ENCODE data around the gene SMC1A. TPM values are rescaled to one million over a fixed set of nuclear protein-coding genes. Genes with fewer than 3 reads are reported as not detected.

The SMC1A gene
- total RNA-seq, 3 donors from 2014 or later, result 25.3 to 38.3 (median 34.1) TPM

DNA sequence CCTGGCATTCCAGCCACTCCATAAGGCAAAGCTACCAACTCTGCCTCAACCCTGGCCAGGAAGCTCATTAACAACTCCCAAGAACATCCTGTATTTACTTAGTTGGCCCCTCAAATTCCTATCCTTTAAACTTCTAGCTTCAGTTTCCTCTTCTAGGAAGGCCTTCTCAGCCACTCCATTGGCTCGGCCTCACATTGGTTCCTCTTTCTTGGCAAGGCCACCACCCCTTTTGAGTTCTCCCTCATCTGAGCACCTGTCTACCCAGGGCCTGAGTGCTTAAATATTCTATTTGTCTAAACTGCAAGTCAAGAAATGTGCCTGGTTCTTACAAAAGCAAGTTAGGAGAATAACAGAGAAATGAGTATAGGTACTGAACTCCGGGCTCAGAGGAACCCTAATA is 10.0 kb downstream of the SMC1A start:
- no peak overlapping the region for H3K27ac ChIP-seq
- no peak overlapping the region for H3K4me3 ChIP-seq
- intact Hi-C loops (cut with DNase I; ENCODE audit: low total_unique reads), result no loop called here
- H3K36me3 ChIP-seq, result no peaks in the 10 kb centered on the region
- DNase-seq (ENCODE audit: low spot score in 2 of 2), result no peak
- H3K9me3 ChIP-seq, result no peaks in the 10 kb centered on the region
- TF ChIP-seq POLR2AphosphoS5 (IDR thresholded peaks at IDR 0.05) (no peak), CTCF (IDR thresholded peaks at IDR 0.05) (no peak), POLR2A (IDR thresholded peaks at IDR 0.05) (no peak)
- H3K4me1 ChIP-seq, result no peaks in the 10 kb centered on the region
- H3K27me3 ChIP-seq, result no peaks in the 10 kb centered on the region

DNA sequence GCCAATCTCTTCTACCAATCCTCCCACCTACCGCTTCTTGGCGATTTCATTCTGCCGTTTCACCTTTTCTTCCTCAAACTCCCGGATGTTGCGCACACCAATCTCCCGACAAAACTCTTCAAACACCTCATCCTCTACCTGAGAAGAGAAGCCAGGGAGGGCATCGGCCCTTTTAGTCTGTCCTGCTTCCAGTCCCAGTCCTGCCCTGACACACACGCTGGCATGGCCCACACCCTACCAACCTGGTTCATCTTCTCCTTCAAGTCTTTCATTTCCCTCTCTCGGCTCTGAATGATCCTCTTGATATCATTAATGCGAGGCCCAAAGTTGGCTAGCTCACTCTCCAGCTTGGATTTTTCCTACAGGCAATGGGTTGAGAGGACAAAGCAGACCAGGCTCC is 18.9 kb downstream of the SMC1A start:
- Histone ChIP-seq H3K4me3 (no peak overlapping the region), H3K9me3 (no peaks in the 10 kb centered on the region), H3K27ac (no peak overlapping the region), H3K4me1 (no peaks in the 10 kb centered on the region), H3K36me3 (no peaks in the 10 kb centered on the region), H3K27me3 (no peaks in the 10 kb centered on the region)
- DNase-seq (ENCODE audit: low spot score in 2 of 2), result no peak
- TF ChIP-seq CTCF (IDR thresholded peaks at IDR 0.05), result no peak
- no peak for TF ChIP-seq POLR2AphosphoS5 (IDR thresholded peaks at IDR 0.05)
- TF ChIP-seq POLR2A (IDR thresholded peaks at IDR 0.05), result no peak
- intact Hi-C loops (cut with DNase I; ENCODE audit: low total_unique reads), result no loop called here

DNA sequence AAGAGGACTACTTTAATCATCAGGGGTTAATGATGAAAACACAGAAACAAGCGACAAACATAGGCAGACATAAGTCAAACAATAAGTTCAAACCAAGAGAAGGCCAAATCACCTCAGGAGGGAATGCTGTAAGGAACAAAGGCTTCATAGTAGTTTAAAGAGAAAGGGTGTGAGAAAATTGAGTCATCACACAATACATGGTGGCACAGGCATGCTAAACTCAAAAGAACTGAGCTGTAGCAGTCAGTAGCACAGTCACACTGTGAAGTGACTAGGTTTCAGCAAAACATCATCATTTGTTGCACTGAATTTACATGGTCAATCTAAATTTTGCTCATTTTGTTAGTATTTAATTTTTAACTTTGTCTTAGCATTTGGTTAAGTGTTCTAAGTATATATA is 24.2 kb downstream of the SMC1A start:
- intact Hi-C loops (cut with DNase I; ENCODE audit: low total_unique reads), result no loop called here
- H3K27ac ChIP-seq, result no peak overlapping the region
- no peaks in the 10 kb centered on the region for H3K9me3 ChIP-seq
- no peak overlapping the region for H3K4me3 ChIP-seq
- H3K27me3 ChIP-seq, result no peaks in the 10 kb centered on the region
- TF ChIP-seq POLR2A (IDR thresholded peaks at IDR 0.05) (no peak), CTCF (IDR thresholded peaks at IDR 0.05) (no peak)
- no peak for DNase-seq (ENCODE audit: low spot score in 2 of 2)
- H3K36me3 ChIP-seq, result no peaks in the 10 kb centered on the region
- H3K4me1 ChIP-seq, result no peaks in the 10 kb centered on the region

- H3K27ac ChIP-seq, result no peak overlapping the region
- no peaks in the 10 kb centered on the region for H3K9me3 ChIP-seq
- intact Hi-C loops (cut with DNase I; ENCODE audit: low total_unique reads), result no loop called here
- DNase-seq (ENCODE audit: low spot score in 2 of 2), result no peak
- no peaks in the 10 kb centered on the region for H3K27me3 ChIP-seq
- H3K4me1 ChIP-seq, result no peaks in the 10 kb centered on the region
- no peak for TF ChIP-seq CTCF (IDR thresholded peaks at IDR 0.05)
- TF ChIP-seq POLR2AphosphoS5 (IDR thresholded peaks at IDR 0.05), result no peak
- TF ChIP-seq POLR2A (IDR thresholded peaks at IDR 0.05), result no peak
- no peak overlapping the region for H3K4me3 ChIP-seq
- no peaks in the 10 kb centered on the region for H3K36me3 ChIP-seq
Observed at GRCh38 chrX:53395605-53396298, 26.7 kb downstream of the SMC1A start.

GRCh38 chrX:53383376-53384076 is 38.9 kb downstream of the SMC1A start:
- peaks cover 14% of the 10 kb centered on the region for H3K36me3 ChIP-seq
- no peaks in the 10 kb centered on the region for H3K27me3 ChIP-seq
- no peak overlapping the region for H3K4me3 ChIP-seq
- intact Hi-C loops (cut with DNase I; ENCODE audit: low total_unique reads), result no loop called here
- DNase-seq (ENCODE audit: low spot score in 2 of 2), result no peak
- no peak overlapping the region for H3K27ac ChIP-seq
- H3K4me1 ChIP-seq, result no peaks in the 10 kb centered on the region
- TF ChIP-seq POLR2AphosphoS5 (IDR thresholded peaks at IDR 0.05) (no peak), CTCF (IDR thresholded peaks at IDR 0.05) (no peak), POLR2A (IDR thresholded peaks at IDR 0.05) (no peak)
- H3K9me3 ChIP-seq, result no peaks in the 10 kb centered on the region

Data from breast epithelium (tissue), 4 donors.